Kidney epithelial cell (primary cell): Measurements from ENCODE around the gene EPHX1. TPM values are rescaled to one million over a fixed set of nuclear protein-coding genes. Genes with fewer than 3 reads are reported as not detected.

Experiments used
- DNase-seq: peaks from one replicate; pipeline ENCODE4 v3.0.0-alpha.2; 2010; ENCODE audit warnings: low read depth
- H3K27me3 ChIP-seq: 2 replicates; pipeline ENCODE4 v1.6.0; 2011; ENCODE audit warnings: low read length; ENCODE audit not compliant: control insufficient read depth, insufficient read depth
- H3K36me3 ChIP-seq: 2 replicates; pipeline ENCODE4 v1.5.1; 2011; ENCODE audit warnings: low read length; ENCODE audit not compliant: control insufficient read depth, insufficient read depth
- H3K4me3 ChIP-seq: 2 replicates; pipeline ENCODE4 v1.5.1; 2011; ENCODE audit warnings: low read depth, mild to moderate bottlenecking, control low read depth, low read length
- total RNA-seq: library from RNA; depleted of rRNA; stranded (reverse); fragments of >200 nt; gene quantifications from 2 replicates; pipeline ENCODE4 v1.2.3, GENCODE V29; 2015
- TF ChIP-seq, protein P1 (sequence below): IDR thresholded peaks from 2 replicates; pipeline ENCODE4 v1.5.1; 2011; ENCODE audit warnings: mild to moderate bottlenecking, moderate library complexity, low read length, control low read depth, inconsistent platforms; ENCODE audit not compliant: insufficient read depth, poor library complexity, severe bottlenecking

Gene EPHX1
- total RNA-seq, 1 donor from 2014 or later, result 23.6 TPM

DNA sequence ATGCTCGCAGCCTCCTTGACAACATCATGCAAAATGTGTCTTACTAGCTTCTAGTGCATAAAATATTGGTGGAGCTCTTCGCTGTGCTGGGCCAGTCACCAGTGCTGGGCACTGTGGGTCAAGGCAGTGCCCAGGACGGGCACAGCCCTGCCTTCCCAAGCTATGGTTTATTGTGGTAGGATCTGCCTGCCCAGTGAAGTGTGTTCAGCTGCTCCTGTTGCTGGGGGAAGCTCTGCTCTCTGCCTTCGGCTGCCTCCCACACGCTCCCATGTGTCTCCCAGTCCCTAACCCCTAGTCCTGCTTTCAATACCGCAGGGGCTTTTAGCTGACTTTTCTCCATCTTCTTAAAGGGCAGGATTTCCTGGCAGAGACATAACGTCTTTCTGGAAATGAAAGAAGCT is 15.7 kb downstream of the EPHX1 start:
- DNase-seq, result no peak
- Histone ChIP-seq H3K27me3 (no peaks in the 10 kb centered on the region), H3K36me3 (peaks cover 2% of the 10 kb centered on the region), H3K4me3 (no peak overlapping the region)
- TF ChIP-seq, protein P1, sequence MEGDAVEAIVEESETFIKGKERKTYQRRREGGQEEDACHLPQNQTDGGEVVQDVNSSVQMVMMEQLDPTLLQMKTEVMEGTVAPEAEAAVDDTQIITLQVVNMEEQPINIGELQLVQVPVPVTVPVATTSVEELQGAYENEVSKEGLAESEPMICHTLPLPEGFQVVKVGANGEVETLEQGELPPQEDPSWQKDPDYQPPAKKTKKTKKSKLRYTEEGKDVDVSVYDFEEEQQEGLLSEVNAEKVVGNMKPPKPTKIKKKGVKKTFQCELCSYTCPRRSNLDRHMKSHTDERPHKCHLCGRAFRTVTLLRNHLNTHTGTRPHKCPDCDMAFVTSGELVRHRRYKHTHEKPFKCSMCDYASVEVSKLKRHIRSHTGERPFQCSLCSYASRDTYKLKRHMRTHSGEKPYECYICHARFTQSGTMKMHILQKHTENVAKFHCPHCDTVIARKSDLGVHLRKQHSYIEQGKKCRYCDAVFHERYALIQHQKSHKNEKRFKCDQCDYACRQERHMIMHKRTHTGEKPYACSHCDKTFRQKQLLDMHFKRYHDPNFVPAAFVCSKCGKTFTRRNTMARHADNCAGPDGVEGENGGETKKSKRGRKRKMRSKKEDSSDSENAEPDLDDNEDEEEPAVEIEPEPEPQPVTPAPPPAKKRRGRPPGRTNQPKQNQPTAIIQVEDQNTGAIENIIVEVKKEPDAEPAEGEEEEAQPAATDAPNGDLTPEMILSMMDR, result no peak

DNA sequence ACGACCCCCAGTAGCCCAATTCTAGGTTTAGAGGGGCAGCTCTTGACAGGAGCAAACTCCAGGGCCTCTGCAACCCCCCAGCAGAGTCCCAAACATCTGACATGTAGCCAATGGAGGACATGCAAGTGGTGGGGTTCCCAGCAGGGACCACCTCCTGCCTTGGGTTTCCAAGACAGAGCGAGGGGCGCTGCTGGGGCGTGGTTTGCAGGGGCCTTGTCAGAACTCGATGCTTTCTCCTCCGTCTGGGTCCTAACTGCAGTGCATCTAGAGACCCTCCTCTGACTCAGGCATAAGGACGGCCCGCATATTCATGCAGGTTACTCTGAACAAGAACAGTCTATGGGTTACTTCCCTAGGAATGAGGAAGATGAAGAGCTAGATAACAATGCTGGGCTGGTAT is 17.2 kb downstream of the EPHX1 start:
- H3K4me3 ChIP-seq, result no peak overlapping the region
- peaks cover 2% of the 10 kb centered on the region for H3K36me3 ChIP-seq
- TF ChIP-seq, protein P1, result no peak
- no peak for DNase-seq
- H3K27me3 ChIP-seq, result no peaks in the 10 kb centered on the region

DNA sequence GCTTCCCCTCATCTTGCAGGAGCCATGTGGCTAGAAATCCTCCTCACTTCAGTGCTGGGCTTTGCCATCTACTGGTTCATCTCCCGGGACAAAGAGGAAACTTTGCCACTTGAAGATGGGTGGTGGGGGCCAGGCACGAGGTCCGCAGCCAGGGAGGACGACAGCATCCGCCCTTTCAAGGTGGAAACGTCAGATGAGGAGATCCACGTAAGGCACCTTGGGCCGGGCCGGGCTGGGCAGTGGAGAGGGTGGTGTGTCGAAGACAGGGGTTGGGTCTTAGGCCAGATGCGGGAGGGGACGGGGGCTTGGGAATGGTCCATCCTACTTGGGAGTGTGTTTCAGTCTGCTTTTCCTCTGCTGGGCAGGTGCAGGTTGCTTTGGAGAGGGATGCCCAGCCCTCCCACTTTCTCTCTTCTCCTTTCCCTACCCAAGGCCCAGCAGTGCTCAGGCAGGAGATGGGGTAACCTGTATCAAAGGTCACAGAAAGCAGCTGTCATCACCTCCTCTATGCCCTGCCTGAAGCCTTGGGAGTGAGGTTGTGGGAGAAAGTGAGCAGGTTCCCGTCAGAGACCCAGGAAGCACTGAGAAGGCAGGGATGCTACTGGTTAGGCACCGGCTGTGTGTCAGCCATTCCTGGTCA is 18.9 kb downstream of the EPHX1 start:
- TF ChIP-seq, protein P1, result no peak
- H3K36me3 ChIP-seq, result peaks cover 2% of the 10 kb centered on the region
- H3K4me3 ChIP-seq, result no peak overlapping the region
- H3K27me3 ChIP-seq, result no peaks in the 10 kb centered on the region
- no peak for DNase-seq

DNA sequence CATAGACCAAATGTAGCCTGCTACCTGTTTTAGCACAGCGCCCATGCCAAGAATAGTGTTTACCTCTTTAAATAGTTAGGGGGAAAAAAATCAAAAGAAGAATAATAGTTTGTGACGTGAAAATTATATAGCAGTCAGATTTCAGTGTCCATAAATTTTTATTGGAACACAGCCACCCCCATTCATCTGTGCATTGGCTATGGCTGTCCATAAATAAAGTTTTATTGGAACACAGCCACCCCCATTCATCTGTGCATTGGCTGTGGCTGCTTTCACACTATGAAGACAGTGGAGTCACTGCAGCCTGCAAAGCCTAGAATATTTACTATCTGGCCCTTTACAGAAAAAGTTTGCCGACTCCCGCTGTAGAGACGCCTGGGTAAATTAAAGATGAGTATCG is 20.9 kb downstream of the EPHX1 start:
- Histone ChIP-seq H3K4me3 (no peak overlapping the region), H3K27me3 (no peaks in the 10 kb centered on the region), H3K36me3 (peaks cover 2% of the 10 kb centered on the region)
- TF ChIP-seq, protein P1, result no peak
- DNase-seq, result no peak

DNA sequence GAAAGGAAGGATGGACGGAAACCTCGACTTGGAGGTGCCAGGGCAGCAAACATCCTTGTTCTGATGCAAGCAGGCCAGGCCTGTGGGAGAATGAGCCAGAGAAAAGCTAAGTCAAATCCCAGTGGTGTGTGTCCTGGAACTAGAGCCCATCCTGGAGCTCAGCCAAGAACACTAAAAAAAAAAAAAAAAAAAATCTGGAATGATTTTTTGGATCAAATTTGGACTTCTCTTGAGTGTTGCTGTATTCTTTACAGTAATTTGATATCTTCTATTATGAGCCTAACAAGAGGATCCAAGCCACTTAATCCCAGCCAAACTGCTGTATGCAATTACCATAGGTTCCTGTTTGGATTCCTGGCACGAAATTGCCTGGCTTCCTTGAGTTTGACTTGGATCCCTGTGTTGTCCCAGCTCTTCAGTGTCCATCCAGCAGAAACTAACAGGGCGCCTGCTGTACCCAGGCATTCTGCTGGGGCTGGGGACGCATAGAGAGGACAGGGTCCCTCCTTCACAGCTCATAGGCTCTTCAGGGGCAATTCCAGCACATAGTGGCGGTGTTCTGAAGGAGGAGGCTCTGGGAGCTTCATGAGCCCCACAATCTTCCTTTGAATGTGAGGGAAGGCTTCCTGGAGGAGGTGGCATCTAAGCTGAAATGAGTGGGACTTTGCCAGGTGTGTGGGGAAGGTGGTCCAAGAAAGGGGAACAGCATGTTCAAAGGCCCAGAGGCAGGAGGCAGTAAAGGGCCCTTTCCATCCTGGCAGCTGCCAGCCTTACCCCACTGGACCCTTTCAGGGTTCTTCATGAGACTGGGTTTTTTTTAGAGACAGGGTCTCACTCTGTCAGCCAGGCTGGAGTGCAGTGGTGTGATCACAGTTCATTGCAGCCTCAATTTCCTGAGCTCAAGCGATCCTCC is 24.7 kb downstream of the EPHX1 start:
- TF ChIP-seq, protein P1, result no peak

More for the DNA sequence above, 24.7 kb downstream of the EPHX1 start:
- Histone ChIP-seq H3K36me3 (peaks cover 2% of the 10 kb centered on the region), H3K4me3 (no peak overlapping the region), H3K27me3 (no peaks in the 10 kb centered on the region)
- no peak for DNase-seq
